Adipocyte (in vitro differentiated cells): ENCODE results near the gene HOXD9.
A peak's percentile ranks its signal among the peaks of the same experiment; 100 is the strongest.

Source experiments
- DNase-seq: peaks from one replicate; pipeline ENCODE4 v3.0.0-alpha.2; 2015; ENCODE audit warnings: low read depth
- H3K27me3 ChIP-seq: replicated peaks from 2 replicates; pipeline ENCODE4 v1.7.0; 2013; ENCODE audit warnings: mild to moderate bottlenecking, low read length, moderate library complexity; ENCODE audit not compliant: control insufficient read depth, insufficient read depth
- H3K36me3 ChIP-seq: 2 replicates; pipeline ENCODE4 v1.7.0; 2013; ENCODE audit warnings: low read length, mild to moderate bottlenecking, moderate library complexity; ENCODE audit not compliant: control insufficient read depth, insufficient read depth, severe bottlenecking
- H3K4me1 ChIP-seq: 2 replicates; pipeline ENCODE4 v1.7.0; 2013; ENCODE audit warnings: mild to moderate bottlenecking, low read length, moderate library complexity; ENCODE audit not compliant: control insufficient read depth, insufficient read depth
- H3K4me3 ChIP-seq: 2 replicates; pipeline ENCODE4 v1.7.0; 2013; ENCODE audit warnings: mild to moderate bottlenecking, low read length, moderate library complexity
- H3K9ac ChIP-seq: 2 replicates; pipeline ENCODE4 v1.7.0; 2013; ENCODE audit warnings: mild to moderate bottlenecking, low read length, moderate library complexity
- H3K9me3 ChIP-seq: 2 replicates; pipeline ENCODE4 v1.7.0; 2013; ENCODE audit warnings: mild to moderate bottlenecking, low read length, moderate library complexity; ENCODE audit not compliant: control insufficient read depth

The HOXD9 gene

GRCh38 chr2:176172007-176172894, 49.7 kb downstream of the HOXD9 start:
- Histone ChIP-seq H3K36me3 (no peaks in the 10 kb centered on the region), H3K9me3 (no peaks in the 10 kb centered on the region), H3K4me3 (no peak overlapping the region), H3K4me1 (peaks cover 10% of the 10 kb centered on the region), H3K9ac (no peak overlapping the region), H3K27me3 (no peaks in the 10 kb centered on the region)
- DNase-seq, result no peak

DNA sequence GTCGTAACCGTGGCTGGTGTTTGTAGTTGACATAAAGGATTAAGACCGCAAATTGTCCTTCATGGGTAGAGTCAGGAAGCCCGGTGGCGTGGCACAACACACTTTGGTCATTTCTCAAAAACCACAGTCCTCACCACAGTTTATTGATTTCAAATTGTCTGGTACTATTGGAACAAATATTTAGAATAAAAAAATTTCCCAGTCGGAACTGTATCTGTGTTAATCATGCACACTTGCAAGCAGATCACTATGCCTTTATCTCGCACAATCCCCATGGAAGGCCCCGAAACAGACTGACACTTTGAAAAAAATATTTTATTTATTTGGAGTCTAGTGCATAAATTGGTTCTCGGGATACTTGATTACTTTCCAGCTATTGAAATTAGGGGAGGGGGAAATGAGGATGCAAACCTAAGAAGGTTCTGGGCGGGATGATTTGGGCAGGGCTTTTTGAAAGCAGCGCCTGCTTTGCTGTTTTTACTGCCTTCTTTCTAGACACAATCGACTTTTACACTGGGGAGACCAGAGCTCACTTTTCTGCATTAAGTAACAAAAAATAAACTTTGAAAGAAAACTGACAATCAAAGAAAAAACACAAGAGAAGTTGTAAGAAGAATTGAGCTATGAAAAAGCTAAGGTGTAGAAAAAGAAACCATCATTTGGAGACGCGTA, 50.5 kb downstream of the HOXD9 start:
- DNase-seq, result no peak
- no peaks in the 10 kb centered on the region for H3K36me3 ChIP-seq
- no peaks in the 10 kb centered on the region for H3K9me3 ChIP-seq

DNA sequence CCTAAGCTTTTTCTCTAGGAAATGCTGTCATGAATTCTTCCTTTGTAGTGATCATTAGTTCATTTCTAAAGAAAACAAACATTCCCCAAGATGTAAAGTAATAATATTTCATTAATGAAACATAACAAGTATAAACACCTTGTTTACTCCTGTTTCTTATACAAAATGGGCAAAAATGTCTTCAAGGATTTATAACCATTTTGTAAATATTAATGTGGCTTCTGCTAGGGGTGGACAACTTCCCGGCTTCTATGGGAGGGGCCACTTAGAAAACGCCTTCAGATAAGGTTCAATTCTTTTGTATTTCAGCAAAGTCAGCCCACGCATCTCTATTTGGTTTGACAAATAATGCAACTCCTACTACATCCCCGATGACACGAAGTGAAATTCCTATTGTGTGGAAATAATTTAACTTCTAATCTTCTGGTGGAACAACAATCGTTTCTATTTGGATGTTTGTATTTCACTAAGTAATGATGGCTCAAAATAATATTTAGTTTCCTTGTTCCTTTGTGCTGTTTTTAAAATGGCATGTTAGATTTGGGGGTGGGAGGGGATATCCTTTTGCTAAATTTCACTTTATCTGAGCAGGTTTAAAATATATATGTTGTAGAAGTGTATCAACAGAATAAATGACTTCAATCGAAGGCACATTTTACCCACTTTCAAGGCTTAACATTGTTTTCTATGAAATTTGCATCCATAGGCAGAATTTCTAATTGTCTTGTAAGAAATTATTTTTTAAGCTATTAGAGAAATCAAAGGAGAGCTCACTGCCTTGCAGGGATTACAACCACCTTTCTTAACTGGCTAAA, 51.3 kb downstream of the HOXD9 start:
- Histone ChIP-seq H3K27me3 (no peaks in the 10 kb centered on the region), H3K9ac (peak overlapping the region; percentile 25), H3K9me3 (no peaks in the 10 kb centered on the region), H3K4me1 (peaks cover 16% of the 10 kb centered on the region), H3K4me3 (peak overlapping the region; percentile 59), H3K36me3 (no peaks in the 10 kb centered on the region)
- no peak for DNase-seq

More for the DNA sequence above, 50.5 kb downstream of the HOXD9 start:
- Histone ChIP-seq H3K4me3 (no peak overlapping the region), H3K9ac (no peak overlapping the region), H3K4me1 (peaks cover 10% of the 10 kb centered on the region), H3K27me3 (no peaks in the 10 kb centered on the region)

- Histone ChIP-seq H3K36me3 (no peaks in the 10 kb centered on the region), H3K4me3 (peak overlapping the region; percentile 59), H3K4me1 (peaks cover 17% of the 10 kb centered on the region), H3K27me3 (no peaks in the 10 kb centered on the region), H3K9me3 (no peaks in the 10 kb centered on the region), H3K9ac (peak overlapping the region; percentile 25)
- no peak for DNase-seq
These were observed 51.9 kb downstream of the HOXD9 start for GRCh38 chr2:176174382-176174823.
